Measurements from ENCODE around the gene ARHGEF3.

- no peak for TF ChIP-seq CTCF (conservative IDR thresholded peaks at IDR 0.05; ENCODE audit: low read depth, low read length)
- no peak for TF ChIP-seq EZH2 (IDR thresholded peaks at IDR 0.05; ENCODE audit: borderline replicate concordance, low read depth, low read length, poor library complexity, severe bottlenecking)
Measured at GRCh38 chr3:56778893-56779292, 22.9 kb downstream of the ARHGEF3 start.

Measured in A673 (cell line).